UCSD-AML1 (cell line): ENCODE measurements around the gene EFCAB6.

Experiments used
- DNase-seq: peaks from one replicate; lab custom pipeline; 2025; ENCODE audit not compliant: unreplicated experiment; lab: John Stamatoyannopoulos, UW

EFCAB6 gene

DNA sequence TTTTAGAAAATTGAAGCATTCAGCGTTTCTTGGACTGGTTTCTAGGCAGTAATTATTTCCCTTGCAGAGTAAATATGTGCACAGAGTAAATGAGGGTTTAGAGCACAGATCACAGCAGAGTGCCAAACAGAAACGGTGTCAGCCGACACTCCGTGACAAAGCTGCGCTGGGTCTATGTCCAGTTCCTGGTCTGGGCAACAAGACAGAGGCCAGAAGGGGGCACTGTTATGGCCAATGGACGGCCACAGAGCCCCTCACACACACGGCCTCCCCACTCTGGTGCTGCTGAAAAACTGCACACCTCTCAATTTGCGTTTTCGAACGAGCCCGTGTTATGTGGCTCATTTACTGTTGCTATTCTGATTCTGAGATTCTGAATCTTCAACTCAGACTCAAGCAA lies 219.6 kb downstream of the EFCAB6 start:
- DNase-seq: no peak

- no peak for DNase-seq
These were observed 220.7 kb downstream of the EFCAB6 start for GRCh38 chr22:43591380-43591779.

DNA sequence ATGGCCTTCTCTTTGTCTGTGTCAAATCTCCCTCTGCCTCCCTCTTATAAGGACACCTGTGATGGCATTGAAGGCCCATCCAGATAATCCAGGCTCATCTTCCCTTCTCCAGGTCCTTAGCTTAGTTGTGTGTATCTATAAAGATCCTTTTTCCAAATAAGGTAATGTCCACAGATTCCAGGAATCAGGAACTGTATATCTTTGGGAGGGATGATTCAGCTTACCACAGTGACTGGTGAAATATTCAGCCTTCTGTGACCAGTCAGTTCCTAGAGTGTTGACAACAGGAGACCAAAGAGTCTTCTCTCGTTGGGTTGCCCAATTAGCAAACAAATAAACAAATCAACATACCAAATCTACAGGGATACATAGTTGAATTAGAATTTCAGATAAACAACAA lies 224.5 kb downstream of the EFCAB6 start:
- no peak for DNase-seq

- DNase-seq: no peak
These were observed 228.6 kb downstream of the EFCAB6 start for GRCh38 chr22:43583501-43583900.

DNA sequence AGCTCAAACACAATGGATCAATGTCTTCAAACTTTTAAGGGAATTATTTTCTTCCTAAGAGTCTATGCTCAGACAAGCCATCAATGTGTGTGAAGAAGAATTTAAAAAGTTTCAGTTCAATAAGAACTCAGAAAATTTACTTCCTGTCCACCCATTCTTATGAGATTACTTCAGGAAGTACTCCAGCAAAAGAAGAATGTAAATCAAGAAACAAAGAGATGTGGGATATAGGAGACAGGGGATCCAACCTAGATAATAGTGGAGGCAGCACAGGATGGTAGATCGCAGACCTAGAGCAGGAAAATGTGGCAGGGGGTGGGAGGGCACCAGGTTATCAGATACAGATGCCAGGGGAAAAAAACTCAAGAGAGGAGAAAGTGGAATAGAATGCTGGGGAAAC lies 229.7 kb downstream of the EFCAB6 start:
- no peak for DNase-seq

GRCh38 chr22:43580271-43580750 lies 231.8 kb downstream of the EFCAB6 start:
- no peak for DNase-seq

GRCh38 chr22:43574738-43575137 lies 237.4 kb downstream of the EFCAB6 start:
- no peak for DNase-seq

- no peak for DNase-seq
These were observed 239.4 kb downstream of the EFCAB6 start for GRCh38 chr22:43572710-43573109.

- no peak for DNase-seq
These were observed 240.9 kb downstream of the EFCAB6 start for GRCh38 chr22:43571181-43571580.

DNA sequence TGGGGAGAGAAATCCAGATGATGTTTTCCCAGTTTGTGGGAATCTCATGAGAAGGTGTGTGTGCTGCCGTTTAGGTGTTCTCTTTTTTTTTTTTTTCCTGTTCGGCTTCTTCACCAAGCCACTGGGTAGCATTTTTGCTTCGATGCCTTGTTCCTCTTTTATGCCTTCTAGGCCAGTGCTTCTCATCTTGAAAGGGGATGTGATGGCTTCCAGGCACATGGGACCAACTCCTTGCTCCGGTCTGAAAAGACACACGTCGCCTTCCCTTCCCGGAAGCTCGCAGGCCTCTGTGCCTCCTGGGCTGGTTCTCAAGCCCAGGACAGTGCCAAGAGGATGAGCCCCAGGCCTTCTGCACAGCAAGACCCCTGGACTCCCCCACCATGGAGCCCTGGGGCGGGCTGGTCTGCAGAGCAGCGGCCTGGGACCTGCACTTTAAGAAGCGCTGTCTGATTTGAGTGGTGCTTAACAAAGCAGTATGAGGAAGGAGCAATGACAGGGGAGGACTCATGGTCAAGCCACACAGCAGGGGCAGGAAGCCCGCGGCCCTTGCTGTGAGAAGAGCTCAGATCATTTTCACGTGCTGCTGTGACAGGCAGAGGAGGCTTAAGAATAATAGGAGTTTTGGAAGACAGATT lies 241.5 kb downstream of the EFCAB6 start:
- no peak for DNase-seq

DNA sequence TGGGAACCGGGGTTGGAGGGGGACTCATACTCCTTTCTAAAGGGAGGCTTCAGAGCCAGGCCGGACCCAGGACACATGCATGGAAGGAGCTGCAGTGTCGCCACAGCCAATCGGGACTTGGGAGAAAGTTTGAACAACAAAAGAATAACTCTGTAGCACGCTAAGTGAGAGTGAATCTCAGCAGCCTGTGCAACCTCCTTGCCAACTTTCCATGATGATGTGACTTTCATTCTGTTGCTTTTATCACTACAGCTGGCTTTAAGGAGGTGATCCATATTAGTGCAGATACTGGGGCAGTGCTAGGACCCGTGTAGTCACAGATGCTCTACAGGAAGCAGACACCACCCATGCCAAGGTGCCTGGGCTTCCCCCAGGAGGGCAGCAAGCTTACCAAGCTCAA lies 243.0 kb downstream of the EFCAB6 start:
- DNase-seq: no peak

DNA sequence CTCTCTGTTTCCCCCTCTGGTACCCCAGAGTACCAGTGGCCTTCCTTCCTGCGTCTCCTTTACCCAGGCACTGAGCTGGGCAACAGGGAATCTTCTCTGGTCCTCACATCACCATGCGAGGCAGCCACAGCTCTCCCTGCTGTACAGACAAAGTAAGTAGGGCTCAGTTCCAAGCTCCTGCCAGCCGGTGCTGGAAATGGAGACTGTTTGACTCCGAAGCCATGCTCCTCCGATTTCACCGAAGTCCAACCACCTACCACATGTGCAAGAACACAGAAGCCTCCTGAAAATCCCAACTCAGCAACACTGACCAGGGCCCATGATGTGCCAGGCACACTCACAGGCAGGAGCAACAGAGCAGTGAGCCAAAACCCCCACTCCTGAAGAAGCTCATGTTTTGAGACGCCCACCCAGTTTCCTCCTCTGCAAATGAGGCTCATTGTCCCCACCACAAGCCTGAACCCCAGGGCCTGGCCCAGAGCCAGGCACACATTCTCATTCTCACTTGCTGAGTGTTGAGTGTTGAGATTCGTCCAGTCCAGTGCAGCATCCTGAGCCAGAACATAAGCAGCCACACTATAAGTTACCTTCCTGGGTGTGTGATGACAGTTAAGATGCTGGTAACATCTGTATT lies 244.3 kb downstream of the EFCAB6 start:
- DNase-seq: no peak

DNA sequence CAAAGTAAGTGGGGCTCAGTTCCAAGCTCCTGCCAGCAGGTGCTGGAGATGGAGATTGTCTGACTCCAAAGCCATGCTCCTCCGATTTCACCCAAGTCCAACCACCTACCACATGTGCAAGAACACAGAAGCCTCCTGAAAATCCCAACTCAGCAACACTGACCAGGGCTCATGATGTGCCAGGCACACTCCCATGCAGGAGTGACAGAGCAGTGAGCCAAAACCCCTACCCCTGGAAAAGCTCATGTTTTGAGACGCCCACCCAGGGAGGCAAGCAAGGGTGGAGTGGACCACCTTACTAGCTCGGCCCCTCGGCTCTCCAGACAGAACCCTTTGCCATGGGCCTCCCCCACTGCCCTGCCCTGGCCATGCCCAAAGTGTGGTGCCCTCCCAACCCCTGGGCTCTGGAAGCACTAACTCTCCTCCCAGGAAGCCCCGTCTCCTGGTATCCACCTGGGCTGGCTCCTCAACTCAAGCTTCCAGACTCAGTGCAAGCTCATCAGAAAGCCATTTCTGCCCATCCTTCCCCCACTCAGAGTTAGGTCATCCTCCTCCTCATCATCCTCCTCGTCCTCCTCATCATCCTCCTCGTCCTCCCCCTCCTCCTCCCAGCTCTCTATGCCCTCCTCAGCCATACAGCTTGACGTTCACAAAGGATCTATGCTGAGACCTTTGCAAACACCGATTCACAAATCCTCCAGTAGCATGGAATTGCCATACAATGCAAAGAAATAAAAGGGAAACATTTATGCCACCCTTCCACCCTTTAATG lies 245.4 kb downstream of the EFCAB6 start:
- no peak for DNase-seq

DNA sequence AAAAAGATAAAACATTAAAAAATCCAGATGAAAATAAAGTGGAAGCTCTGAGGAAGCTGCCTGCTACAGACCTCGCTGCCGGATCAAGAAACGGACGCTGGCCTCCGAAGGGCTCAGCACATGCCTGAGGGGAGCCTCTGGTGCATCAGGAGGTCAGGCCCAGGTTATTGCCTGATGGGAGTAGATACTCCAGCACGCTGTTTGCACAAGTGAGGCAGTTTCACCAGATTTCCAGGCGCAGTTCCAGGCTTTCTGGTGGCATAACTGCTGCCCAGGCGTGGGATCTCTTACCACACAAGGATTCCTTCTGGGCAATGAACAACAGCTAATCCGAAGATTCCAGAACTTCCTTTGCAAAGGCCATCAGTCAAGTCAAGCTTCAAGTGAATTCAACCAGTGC lies 246.1 kb downstream of the EFCAB6 start:
- DNase-seq: no peak

DNA sequence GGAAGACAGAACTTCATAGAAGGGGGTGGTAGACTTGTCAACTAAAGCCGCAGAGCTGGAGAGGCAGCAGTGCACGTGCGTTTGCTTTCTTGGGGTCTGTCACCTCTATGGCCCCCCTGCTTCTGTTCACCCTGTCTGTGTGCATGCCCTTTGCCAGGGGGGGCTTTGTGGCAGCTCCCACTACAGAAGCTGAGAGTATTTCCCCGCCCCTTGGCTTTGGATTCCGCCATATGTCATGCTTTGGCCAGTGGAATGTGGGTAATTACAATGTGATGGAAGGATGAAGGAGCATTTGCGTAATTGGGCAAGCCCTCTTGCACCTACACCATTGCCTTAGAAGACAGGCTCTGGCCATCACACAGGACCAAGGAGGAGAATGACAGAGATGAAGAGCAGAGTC lies 247.2 kb downstream of the EFCAB6 start:
- DNase-seq: no peak

- no peak for DNase-seq
These were observed 248.5 kb downstream of the EFCAB6 start for GRCh38 chr22:43563571-43563970.

DNA sequence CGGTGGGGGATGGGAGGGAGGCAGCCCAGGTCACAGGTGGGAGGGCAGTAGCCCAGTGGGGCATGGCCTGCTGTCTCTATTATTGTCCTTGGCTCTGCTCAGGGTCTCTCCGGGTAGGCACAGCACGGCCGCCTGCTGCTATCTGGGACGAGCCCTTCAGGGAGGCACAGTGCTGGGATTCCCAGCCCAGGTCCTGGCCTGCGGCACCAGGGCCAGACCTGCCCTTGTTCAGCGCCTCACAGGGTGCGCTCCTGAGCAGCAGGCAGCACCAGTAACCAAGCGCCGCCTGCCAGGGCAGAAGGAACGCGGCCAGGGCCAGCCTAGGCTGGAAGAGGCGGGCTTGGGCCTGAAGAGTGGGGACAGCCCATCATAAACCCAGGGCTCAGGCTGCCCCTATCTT lies 249.3 kb downstream of the EFCAB6 start:
- no peak for DNase-seq

- DNase-seq: no peak
These were observed 250.5 kb downstream of the EFCAB6 start for GRCh38 chr22:43561415-43562178.

DNA sequence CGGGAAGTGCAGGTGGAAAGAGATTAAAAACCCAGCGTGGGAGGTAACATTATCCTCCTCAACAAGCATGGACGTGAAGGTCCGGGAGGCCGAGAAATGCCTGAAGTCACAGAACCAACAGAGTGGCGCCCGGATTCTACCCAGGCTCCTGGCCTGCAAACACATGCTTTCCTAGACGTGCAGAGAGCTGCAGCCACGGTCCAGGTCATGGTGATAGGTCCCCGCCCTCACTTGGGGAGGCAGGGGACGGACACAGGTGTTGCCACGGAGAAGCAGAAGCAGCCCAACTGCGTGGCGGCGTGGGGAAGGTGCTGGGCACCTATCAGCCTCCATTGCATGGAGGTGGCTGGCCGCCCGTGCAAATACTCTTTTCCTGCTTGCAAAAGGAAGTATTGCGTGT lies 251.5 kb downstream of the EFCAB6 start:
- DNase-seq: no peak

DNA sequence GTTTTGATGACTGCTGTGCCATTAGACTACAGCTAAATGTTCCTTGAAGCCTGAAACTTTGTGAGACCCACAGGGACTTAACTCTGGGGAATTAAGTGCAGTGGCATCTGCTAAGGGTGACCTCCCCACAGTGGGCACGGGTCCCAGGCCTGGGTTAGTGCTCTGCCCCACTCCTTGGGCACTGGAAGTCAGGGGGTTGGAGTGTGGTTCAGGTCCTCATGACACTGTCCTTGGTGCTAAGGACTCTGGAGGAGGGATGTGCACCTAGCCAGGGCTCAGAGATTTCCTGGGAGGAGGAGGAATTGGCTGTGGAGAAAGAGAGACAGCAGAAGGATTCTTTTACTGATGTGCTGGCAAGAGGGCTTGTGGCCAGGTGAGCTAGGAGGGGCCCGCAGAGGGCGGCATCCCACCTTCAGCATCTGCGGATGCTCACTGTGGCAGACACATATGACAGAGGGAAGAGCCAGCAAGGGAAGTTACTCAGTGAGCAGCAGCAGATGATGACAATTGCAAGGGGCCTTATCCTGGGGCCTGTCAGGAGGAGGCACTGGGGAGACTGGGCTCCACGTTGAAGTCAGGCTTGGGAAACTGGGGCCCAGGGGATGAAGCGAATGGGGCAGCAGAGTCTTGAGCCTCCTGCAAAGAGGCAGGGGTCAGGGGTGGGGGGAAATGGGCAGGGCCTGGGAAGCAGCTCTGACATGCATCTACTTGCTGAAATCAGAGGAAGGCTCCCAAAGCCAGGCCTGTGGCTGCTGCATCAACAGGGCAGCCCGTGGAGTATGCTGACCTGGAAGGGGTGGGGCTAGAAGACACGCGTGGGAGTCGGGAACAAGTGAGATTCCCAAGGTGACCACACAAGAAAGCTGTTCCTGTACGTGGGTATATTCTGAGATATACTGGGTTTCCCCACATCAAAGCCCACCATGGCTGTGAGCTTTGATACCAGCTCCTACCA lies 256.3 kb downstream of the EFCAB6 start:
- no peak for DNase-seq
